Body of pancreas (tissue), 4 donors: ENCODE measurements around the gene MRPL40.

Experiments used
- CTCF ChIP-seq, 7 experiments: fragments of 450-650 bp in 4 of 7; fragments of 200-600 bp in 3 of 7; sonication (generic) in 3 of 7; IDR thresholded peaks; one replicate each; pipeline ENCODE4 v1.5.1; 2016 to 2019; ENCODE audit warnings: antibody characterized with exemption in 7 of 7
- POLR2A ChIP-seq, 3 donors: fragments of 450-650 bp; IDR thresholded peaks; one replicate each; pipeline ENCODE4 v1.6.1; 2016; ENCODE audit warnings: antibody characterized with exemption in 3 of 3, mild to moderate bottlenecking in 2 of 3

- TF ChIP-seq CTCF (IDR thresholded peaks at IDR 0.05) = peak in 2 of 7 experiments; percentile 8 to 18
- TF ChIP-seq POLR2A (IDR thresholded peaks at IDR 0.05) = peak in 2 of 3 donors; percentile 50 to 63
Observed at GRCh38 chr22:19478901-19479354, 46.6 kb downstream of the MRPL40 start, which contains the start of gene UFD1.
